ENCODE results near the gene RBM38.

Gene RBM38

DNA sequence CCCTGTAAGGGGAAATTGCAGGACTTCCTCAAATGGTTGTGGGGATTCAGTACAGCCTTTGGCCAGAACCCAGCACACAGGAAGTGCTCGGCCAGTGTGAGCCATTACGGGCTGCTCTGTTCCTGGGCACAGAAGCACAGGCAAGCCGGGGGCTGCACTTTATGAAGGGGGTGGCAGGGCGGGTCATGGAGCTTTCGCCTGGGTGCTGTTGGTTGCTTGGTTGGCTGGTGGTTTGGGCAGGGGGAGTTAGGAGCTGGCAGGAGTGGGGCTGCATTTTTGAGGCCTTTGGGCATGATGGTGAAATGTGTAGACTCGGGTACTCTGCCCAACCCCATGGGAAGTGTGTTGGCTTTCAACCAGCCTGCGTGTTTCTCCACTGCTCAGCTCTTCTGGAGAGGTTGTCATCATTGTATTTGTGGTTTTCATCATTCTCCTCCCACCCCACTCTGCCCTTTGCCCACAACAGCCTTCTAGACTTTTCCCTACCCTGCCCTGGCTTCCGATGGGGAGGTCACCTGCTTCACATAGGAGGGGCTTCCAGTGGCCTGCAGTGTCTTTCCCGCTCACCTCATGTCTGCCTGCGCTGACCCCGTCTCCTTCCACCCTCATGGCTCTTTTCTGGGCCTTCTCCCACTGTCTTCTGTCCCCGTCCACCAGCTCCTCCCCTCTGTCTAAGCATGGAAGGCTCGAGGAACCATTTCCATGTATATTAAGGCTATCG is 16.1 kb upstream of the RBM38 start:
- peak in 3 of 14 donors; percentile 17 to 50 (median 21) for DNase-seq

DNA sequence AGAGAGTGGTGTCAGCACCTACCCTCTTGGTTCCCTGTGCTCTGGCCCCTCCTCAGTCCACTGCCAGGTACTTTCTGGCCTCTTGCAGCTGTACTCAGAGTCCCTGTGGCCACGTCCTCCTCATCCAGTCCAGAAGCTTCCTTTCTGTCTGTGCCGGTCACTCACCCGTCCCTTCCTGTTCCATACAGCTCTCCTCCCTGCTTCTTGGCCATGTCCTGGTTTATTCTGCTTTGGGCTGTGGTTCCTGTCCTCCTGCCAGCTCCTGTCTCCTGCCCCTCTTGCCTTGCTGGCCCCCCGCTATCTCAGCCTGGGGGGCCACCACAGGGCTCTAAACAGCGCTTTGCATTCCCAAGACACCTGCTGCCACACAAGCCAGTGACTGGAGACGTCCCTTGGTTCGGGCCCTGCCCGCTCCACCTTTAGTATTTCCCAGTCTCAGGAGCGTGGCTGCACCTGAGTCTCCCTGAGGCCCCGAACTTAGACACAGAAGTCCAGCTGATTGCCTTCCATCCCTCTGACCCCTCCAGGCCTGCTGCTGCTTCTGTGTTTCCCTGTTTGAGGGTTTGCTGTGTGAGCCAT is 15.5 kb upstream of the RBM38 start:
- no peak for DNase-seq

DNA sequence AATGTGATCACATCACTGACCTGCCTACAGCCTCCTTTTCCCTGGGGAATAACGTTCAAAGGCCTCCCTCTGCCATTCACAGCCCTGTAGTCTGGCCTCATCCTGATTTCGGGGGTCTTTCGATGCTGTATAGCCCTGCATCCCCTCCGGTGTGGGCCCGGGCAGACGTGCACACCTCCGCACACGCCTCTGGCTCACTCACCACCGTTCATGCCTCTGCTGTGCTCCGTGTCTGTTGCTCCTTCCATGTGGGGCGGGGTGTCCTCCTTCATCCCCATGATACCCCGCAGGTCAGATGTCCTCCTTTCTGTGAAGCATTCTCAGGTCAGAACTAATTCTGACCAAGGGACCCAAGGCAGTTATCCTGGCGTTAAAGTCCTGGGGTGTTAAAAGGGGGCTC is 13.8 kb upstream of the RBM38 start:
- no peak for DNase-seq

- no peak for DNase-seq
Observed at GRCh38 chr20:57378107-57378506, 13.1 kb upstream of the RBM38 start.

- DNase-seq = no peak
Observed at GRCh38 chr20:57378646-57379262, 12.4 kb upstream of the RBM38 start.

DNA sequence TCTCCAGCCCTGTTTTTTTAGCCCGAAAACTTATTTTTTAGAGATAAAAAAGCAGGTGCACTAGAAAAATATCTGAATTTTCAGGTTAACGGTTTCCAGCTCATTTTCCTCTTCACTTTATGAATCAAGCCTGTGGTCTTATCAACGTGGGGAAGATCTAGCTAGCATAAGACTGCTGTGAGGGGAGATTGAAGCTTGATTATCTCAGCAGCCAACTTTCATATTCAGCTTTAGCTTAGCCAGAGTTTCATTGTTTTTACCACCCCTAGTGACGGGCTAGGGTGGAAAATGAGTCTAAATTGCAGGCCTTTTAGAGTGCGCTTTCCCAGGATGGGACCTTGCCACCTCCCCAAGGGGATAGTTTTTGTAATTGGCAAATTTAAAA is 11.9 kb upstream of the RBM38 start:
- DNase-seq = no peak

- peak in 1 of 14 donors; percentile 78 for DNase-seq
Observed at GRCh38 chr20:57380081-57380750, 11.0 kb upstream of the RBM38 start.

DNA sequence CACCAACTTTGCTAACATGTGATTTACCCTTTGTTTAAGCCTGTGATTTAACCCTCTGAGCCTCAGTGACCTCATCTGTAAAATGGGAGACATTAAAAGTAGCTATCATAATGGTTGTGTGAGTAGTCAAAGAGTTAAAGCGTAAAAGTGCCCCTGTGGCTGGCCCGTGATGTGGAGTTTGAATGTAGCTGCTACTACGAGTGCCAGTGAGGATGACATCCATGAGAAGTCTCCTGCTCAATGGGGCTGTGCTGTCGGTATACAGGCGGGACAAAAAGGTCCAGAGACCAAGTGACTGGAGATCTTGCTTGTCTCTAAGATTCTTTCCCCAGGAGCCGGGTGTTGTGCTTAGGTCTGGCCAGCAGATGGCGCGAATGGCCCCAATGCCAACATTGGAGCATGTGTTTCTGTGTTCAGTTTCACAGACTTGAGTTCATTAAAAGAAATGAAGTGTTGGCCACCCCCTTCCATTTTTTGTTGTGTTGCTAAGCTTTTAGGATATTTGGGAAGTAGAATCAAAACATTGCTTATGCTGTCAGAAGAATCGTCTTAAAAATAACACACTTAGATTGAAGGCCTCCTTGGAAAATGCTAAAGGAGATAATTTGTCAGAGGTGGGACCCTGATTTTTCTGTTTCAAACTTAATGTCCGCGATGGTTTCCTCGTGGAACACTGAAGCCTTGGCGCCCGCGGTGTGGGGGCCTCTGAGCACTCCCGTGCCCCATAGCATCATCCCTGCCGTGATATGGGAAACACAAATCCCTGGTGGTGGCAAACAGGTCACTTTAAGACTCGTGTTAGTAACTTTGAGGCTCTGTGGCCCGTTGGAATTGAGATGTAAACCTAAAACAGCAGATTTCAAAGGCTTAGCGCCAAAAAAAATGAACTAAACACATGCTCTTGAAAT is 9.3 kb upstream of the RBM38 start:
- peak in 11 of 14 donors; percentile 29 to 78 (median 64) for DNase-seq

- DNase-seq = no peak
Observed at GRCh38 chr20:57382516-57382915, 8.7 kb upstream of the RBM38 start.

DNA sequence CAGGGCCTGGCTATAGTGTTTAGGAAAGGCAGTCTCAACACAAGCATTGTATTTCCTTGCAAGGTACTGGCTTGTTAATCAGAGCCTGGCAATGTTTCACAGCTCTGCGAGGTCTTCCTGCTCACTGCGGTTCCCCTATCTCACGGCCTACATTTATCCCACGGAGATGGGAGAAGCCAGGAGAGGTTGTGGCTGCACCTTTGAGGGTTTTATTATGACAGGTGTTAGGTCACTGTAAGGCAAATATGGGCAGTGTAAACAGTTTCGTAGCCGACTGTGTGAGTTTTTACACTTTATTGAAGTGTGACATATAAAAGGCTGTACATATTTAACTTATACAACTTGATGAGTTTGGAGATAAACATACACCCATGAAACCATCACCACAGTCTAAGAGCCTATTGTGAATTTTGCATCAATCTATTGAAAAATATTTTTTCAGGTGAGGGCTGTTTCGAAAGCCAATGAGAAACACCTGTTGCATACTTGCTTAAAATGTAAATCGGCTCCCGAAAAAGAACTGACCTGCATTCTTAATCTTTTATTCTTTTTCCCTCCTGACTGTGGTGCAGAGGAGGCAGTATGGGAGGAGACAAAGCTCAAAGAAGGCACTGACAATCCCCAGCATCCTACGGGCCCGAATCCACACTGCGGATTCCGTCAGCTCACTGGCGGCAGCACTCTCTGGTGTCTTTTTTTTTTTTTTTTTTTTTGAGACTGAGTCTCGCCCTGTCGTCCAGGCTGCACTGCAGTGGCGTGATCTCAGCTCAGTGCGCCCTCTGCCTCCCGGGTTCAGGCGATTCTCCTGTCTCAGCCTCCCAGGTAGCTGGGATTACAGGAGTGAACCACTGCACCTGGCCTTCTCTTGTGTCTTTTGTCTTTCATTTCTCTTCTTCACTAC is 7.5 kb upstream of the RBM38 start:
- DNase-seq = no peak

- DNase-seq = no peak
Observed at GRCh38 chr20:57384486-57384885, 6.7 kb upstream of the RBM38 start.

- no peak for DNase-seq
Observed at GRCh38 chr20:57384953-57385761, 6.0 kb upstream of the RBM38 start.

DNA sequence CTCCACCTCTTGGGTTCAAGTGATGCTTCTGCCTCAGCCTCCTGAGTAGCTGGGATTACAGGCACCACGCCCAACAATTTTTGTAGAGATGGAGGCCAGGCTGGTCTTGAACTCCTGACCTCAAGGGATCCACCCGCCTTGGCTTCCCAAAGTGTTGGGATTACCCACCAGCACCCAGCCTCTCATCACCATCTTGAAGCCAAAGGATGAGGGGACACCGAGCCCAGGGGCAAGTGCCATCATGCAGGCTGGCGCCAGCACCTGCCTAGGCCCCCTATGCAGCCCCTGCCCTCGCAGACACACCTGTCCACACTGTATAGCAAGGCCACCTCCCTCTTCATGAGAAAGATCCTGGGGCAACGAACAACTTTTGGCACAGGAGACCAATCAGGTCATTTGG is 5.3 kb upstream of the RBM38 start:
- DNase-seq = no peak

DNA sequence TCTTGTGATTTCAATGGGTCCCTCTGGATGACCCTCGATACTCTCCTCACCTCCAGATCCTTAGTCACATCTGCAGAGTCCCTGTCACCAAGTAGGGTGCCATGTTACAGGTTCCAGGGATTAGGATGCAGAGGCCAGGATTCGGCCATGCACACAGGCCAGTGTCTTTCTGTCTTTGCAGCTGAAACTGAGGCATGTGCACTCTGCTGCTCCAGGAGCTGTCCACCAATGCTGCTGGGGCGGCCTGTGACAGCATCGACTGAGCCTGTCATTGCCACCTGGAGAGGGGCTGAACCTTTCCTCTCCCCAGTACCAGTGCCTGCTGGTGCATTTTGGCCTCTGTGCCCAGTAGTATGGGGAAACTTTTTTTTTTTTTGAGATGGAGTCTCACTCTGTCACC is 4.4 kb upstream of the RBM38 start:
- DNase-seq = no peak

- no peak for DNase-seq
Observed at GRCh38 chr20:57387463-57387862, 3.7 kb upstream of the RBM38 start.

DNA sequence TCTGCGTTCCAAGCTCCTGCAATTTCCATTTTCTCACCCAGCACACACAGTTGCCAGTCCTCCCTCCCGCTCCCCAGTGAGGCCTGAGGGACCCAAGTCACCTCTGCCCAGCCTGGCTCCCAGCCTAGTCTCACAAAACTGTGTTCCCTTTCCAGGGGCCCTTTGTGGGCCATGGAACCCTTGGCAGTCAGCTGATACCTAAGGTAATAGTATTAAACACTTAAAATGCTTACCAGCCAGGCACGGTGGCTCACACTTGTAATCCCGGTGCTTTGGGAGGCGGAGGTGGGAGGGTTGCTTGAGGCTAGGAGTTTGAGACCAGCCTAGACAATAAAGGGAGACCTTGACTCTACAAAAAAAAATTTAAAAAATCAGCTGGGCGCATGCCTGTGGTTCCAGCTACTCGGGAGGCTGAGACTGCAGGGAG is 3.2 kb upstream of the RBM38 start:
- peak in 3 of 14 donors; percentile 14 to 27 (median 17) for DNase-seq

DNA sequence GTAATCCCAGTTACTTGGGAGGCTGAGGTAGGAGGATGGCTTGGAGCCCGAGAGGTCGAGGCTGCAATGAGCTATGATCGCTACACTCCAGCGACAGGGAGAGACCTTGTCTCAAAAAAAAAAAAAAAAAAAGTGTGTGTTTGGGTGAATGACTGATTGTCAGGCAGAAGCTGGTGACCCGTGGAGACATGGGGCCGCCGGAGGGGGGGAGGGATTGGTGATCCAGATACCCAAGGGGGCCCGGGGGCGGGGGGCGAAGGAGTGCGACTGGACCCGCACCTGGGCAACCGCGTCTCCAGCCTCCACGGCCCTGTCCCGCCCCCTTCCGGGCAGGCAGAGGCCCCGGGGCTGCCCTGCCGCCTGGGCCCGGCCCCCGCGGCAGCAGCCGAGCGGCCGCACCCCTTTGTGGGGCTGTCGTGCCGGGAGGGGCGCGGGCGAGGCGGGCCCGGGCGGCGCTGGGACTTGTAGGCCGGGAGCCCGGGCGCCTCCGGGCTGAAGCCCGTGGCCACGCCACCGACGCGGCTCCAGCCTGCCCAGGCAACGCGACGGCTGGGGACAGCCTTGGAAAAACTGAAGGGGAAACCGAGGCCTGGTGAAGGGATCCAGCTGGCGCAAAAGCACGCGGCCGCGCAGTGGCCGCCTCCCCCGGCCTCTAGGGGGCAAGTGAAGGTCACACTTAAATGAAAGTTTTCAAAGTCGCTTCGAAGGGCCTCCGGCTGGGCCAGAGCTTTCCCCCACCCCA is 2.1 kb upstream of the RBM38 start:
- peak in 10 of 14 donors; percentile 23 to 77 (median 44) for DNase-seq

DNA sequence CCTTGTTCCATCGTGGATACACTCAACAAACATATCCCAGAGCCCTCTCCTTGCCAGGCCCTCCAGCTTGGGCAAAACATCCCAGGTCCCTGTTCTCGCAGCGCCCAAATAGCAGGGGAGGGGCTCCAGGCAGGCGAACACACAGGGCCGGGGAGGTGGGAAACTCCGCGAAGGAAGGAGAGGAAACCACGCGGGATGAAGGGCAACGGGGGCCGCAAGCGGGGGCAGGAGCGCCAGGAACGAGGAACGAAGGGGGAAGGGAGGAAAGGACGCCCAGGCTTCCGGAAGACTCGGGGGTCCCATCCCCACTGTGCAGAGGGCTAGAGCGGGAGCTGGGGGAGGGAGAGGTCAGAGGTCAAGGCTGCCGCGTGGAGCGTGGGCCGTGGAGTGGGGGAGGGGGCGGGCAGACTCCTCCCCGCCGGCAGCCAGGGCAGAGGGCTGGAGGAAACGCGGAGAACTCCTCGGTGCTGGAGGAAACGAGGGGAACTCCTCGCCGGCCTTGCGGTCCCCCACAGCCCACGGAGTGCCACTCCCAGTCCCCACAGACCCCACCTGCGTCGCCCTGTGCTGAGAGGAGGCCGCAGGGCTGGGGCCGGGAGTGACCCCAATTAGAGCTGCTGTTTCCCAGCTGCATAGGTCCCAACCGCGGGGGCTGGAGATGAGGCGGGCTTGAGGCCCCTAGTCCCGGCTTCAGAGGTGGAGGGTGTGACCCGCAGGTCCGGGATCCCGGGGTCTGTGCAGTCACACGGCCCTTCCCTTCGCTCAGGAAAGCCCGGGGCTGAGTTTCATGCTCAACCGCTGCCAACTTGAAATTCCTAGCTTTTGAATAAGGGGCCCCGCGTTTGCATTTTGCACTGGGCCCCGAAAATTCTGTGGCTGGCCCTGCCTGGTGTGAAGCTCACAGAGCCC is 1.2 kb upstream of the RBM38 start:
- DNase-seq = peak in 1 of 14 donors; percentile 45
